HFF-Myc (cell line): Measurements from ENCODE around the gene NUP98.

Experiments used
- DNase-seq: peaks from one replicate; pipeline ENCODE4 v3.0.0-alpha.2; 2011; ENCODE audit warnings: low read depth; ENCODE audit errors: extremely low read depth
- H3K4me3 ChIP-seq: replicated peaks from 2 replicates; pipeline ENCODE4 v1.5.1; 2011; ENCODE audit warnings: low read depth, mild to moderate bottlenecking, control low read depth, low read length
- CTCF ChIP-seq: IDR thresholded peaks from 2 replicates; pipeline ENCODE4 v1.5.1; 2012; ENCODE audit warnings: mild to moderate bottlenecking, low read depth, low read length, control low read depth; ENCODE audit errors: missing control alignments

Gene NUP98

GRCh38 chr11:3840004-3840869, 42.9 kb upstream of the NUP98 start:
- no peak for DNase-seq
- TF ChIP-seq CTCF: no peak
- H3K4me3 ChIP-seq: peak overlapping the region; percentile 81

GRCh38 chr11:3838504-3838903, 41.1 kb upstream of the NUP98 start:
- no peak for TF ChIP-seq CTCF
- no peak overlapping the region for H3K4me3 ChIP-seq
- DNase-seq: no peak

- no peak for TF ChIP-seq CTCF
- no peak for DNase-seq
- H3K4me3 ChIP-seq: no peak overlapping the region
These were observed 40.4 kb upstream of the NUP98 start for GRCh38 chr11:3837793-3838192.

GRCh38 chr11:3836903-3837302, 39.5 kb upstream of the NUP98 start:
- H3K4me3 ChIP-seq: no peak overlapping the region
- DNase-seq: no peak
- no peak for TF ChIP-seq CTCF

- no peak for DNase-seq
- TF ChIP-seq CTCF: no peak
- no peak overlapping the region for H3K4me3 ChIP-seq
These were observed 38.4 kb upstream of the NUP98 start for GRCh38 chr11:3835751-3836150.

- no peak for TF ChIP-seq CTCF
- H3K4me3 ChIP-seq: no peak overlapping the region
These were observed 37.5 kb upstream of the NUP98 start for GRCh38 chr11:3834664-3835461.

More at GRCh38 chr11:3834664-3835461, 37.5 kb upstream of the NUP98 start:
- no peak for DNase-seq
